Measurements from ENCODE around the gene IFIT2. TPM values are rescaled to one million over a fixed set of nuclear protein-coding genes. Genes with fewer than 3 reads are reported as not detected.

IFIT2 gene
- total RNA-seq, 1 experiment from 2014 or later, result 0.58 TPM

- Mint-ChIP-seq H3K27me3 (ENCODE audit: insufficient read depth, unreplicated experiment) (no peaks in the 10 kb centered on the region), H3K4me3 (ENCODE audit: unreplicated experiment) (no peak overlapping the region), H3K9me3 (ENCODE audit: unreplicated experiment) (no peaks in the 10 kb centered on the region), H3K27ac (ENCODE audit: low read depth, unreplicated experiment) (no peak overlapping the region), H3K4me1 (ENCODE audit: insufficient read depth, unreplicated experiment) (peaks cover 6% of the 10 kb centered on the region), H3K36me3 (ENCODE audit: insufficient read depth, unreplicated experiment) (no peaks in the 10 kb centered on the region)
- no peak for TF ChIP-seq CTCF (IDR thresholded peaks at IDR 0.05; ENCODE audit: unreplicated experiment)
- DNase-seq (ENCODE audit: unreplicated experiment), result no peak
- POLR2A ChIA-PET, result interaction anchor here (0.5 to 1.5 kb wide), 3 partner anchors 45 to 158 kb away, joined by 3 to 5 read pairs (median 3); partner anchors contain the start of gene IFIT5
- CTCF ChIA-PET, result interaction anchor here (0.7 to 1.1 kb wide), 2 partner anchors 112 to 113 kb away, joined by 3 to 4 read pairs; no protein-coding TSS in a partner anchor
- no TSS peak for BruUV-seq (replicated peaks)
- intact Hi-C loops (cut with micrococcal nuclease), result no loop called here
Observed at GRCh38 chr10:89256340-89256739, 45.5 kb upstream of the IFIT2 start.

DNA sequence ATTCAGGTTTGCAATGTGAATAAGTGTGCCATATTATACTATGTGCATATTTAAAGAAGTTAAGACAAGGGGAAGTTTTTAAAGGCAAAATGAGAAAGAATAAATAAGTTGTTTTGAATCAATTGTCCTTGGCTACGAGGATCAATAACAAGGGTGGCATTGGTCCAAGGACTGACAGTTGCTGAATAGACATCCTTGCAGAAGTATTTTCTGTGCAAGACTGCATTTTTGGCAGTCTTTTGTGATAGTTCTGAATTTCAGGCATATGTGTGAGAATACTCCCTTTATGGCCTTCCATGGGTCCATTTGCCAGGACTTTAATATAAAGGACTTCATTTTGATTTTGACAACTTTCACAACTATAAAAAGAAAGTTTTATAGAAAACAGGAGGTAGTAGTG lies 44.9 kb upstream of the IFIT2 start:
- Mint-ChIP-seq H3K36me3 (ENCODE audit: insufficient read depth, unreplicated experiment) (no peaks in the 10 kb centered on the region), H3K27me3 (ENCODE audit: insufficient read depth, unreplicated experiment) (no peaks in the 10 kb centered on the region), H3K27ac (ENCODE audit: low read depth, unreplicated experiment) (no peak overlapping the region), H3K4me3 (ENCODE audit: unreplicated experiment) (no peak overlapping the region), H3K9me3 (ENCODE audit: unreplicated experiment) (no peaks in the 10 kb centered on the region), H3K4me1 (ENCODE audit: insufficient read depth, unreplicated experiment) (peaks cover 11% of the 10 kb centered on the region)
- ChIA-PET POLR2A (interaction anchor here (0.9 to 1.0 kb wide), 2 partner anchors 111 to 112 kb away, joined by 3 read pairs; no protein-coding TSS in a partner anchor), CTCF (no interaction called here)
- TF ChIP-seq CTCF (IDR thresholded peaks at IDR 0.05; ENCODE audit: unreplicated experiment), result no peak
- BruUV-seq (replicated peaks), result no TSS peak
- no peak for DNase-seq (ENCODE audit: unreplicated experiment)
- intact Hi-C loops (cut with micrococcal nuclease), result no loop called here

DNA sequence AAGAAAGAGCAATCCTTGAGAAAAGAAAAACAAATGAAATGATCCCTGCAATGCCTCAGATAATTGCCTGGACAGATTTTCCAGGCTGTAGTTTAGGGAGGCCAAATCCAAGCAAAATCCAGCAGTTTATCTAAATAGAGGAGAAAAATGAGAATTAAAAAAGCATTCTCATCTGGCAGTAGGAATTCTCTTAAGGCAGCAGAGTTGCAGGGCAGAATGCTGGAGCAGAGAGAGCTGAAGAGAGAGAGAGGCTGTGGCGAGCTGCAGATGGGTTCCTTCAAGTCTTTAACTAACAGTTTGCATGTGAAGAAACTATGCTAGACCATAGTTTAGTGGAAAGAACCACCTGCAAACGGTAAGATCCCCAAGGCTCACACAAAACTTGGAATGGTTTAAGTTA lies 44.3 kb upstream of the IFIT2 start:
- Mint-ChIP-seq H3K4me1 (ENCODE audit: insufficient read depth, unreplicated experiment) (peaks cover 17% of the 10 kb centered on the region), H3K4me3 (ENCODE audit: unreplicated experiment) (no peak overlapping the region), H3K27ac (ENCODE audit: low read depth, unreplicated experiment) (no peak overlapping the region), H3K9me3 (ENCODE audit: unreplicated experiment) (no peaks in the 10 kb centered on the region), H3K27me3 (ENCODE audit: insufficient read depth, unreplicated experiment) (no peaks in the 10 kb centered on the region), H3K36me3 (ENCODE audit: insufficient read depth, unreplicated experiment) (no peaks in the 10 kb centered on the region)
- CTCF ChIA-PET, result interaction anchor here (0.9 kb wide), 1 partner anchor 120 kb away, joined by 3 read pairs; the partner anchor contains the start of gene IFIT1B
- no peak for DNase-seq (ENCODE audit: unreplicated experiment)
- POLR2A ChIA-PET, result interaction anchor here (0.7 to 1.0 kb wide), 3 partner anchors 110 to 277 kb away, joined by 3 to 4 read pairs (median 3); no protein-coding TSS in a partner anchor
- no peak for TF ChIP-seq CTCF (IDR thresholded peaks at IDR 0.05; ENCODE audit: unreplicated experiment)
- BruUV-seq (replicated peaks), result no TSS peak
- intact Hi-C loops (cut with micrococcal nuclease), result no loop called here

GRCh38 chr10:89258881-89259280 lies 43.0 kb upstream of the IFIT2 start:
- peaks cover 27% of the 10 kb centered on the region for H3K4me1 Mint-ChIP-seq (ENCODE audit: insufficient read depth, unreplicated experiment)
- no peak overlapping the region for H3K4me3 Mint-ChIP-seq (ENCODE audit: unreplicated experiment)
- no peaks in the 10 kb centered on the region for H3K27me3 Mint-ChIP-seq (ENCODE audit: insufficient read depth, unreplicated experiment)
- ChIA-PET CTCF (no interaction called here), POLR2A (interaction anchor here (0.6 kb wide), 1 partner anchor 13 kb away, joined by 3 read pairs; no protein-coding TSS in a partner anchor)
- H3K27ac Mint-ChIP-seq (ENCODE audit: low read depth, unreplicated experiment), result no peak overlapping the region
- intact Hi-C loops (cut with micrococcal nuclease), result no loop called here
- BruUV-seq (replicated peaks), result no TSS peak
- no peaks in the 10 kb centered on the region for H3K36me3 Mint-ChIP-seq (ENCODE audit: insufficient read depth, unreplicated experiment)
- TF ChIP-seq CTCF (IDR thresholded peaks at IDR 0.05; ENCODE audit: unreplicated experiment), result no peak
- H3K9me3 Mint-ChIP-seq (ENCODE audit: unreplicated experiment), result no peaks in the 10 kb centered on the region
- DNase-seq (ENCODE audit: unreplicated experiment), result no peak

Data from MCF 10A (cell line).